ENCODE data around the gene EPS15.
"Not testable (repeated sequence)": the region's sequence is repeated elsewhere in the genome, so short reads cannot be mapped to it uniquely, and the experiment has no call there.

The EPS15 gene

GRCh38 chr1:51464828-51465227 lies 54.2 kb downstream of the EPS15 start:
- no peak for DNase-seq (ENCODE audit: low read depth)

- DNase-seq (ENCODE audit: low read depth) = no peak
Measured at GRCh38 chr1:51463561-51463960, 55.5 kb downstream of the EPS15 start.

GRCh38 chr1:51462289-51462688 lies 56.8 kb downstream of the EPS15 start:
- not testable (repeated sequence) for DNase-seq (ENCODE audit: low read depth)

- DNase-seq (ENCODE audit: low read depth) = no peak
Measured at GRCh38 chr1:51454554-51454953, 64.5 kb downstream of the EPS15 start.

GRCh38 chr1:51453010-51453409 lies 66.1 kb downstream of the EPS15 start:
- no peak for DNase-seq (ENCODE audit: low read depth)

- DNase-seq (ENCODE audit: low read depth) = not testable (repeated sequence)
Measured at GRCh38 chr1:51448844-51449454, 70.1 kb downstream of the EPS15 start.

GRCh38 chr1:51445351-51446090 lies 73.5 kb downstream of the EPS15 start:
- DNase-seq (ENCODE audit: low read depth) = no peak

GRCh38 chr1:51444534-51445192 lies 74.4 kb downstream of the EPS15 start:
- no peak for DNase-seq (ENCODE audit: low read depth)

GRCh38 chr1:51444096-51444495 lies 75.0 kb downstream of the EPS15 start:
- no peak for DNase-seq (ENCODE audit: low read depth)

GRCh38 chr1:51443555-51443954 lies 75.5 kb downstream of the EPS15 start:
- DNase-seq (ENCODE audit: low read depth) = no peak

- no peak for DNase-seq (ENCODE audit: low read depth)
Measured at GRCh38 chr1:51442616-51443015, 76.5 kb downstream of the EPS15 start.

GRCh38 chr1:51442198-51442597 lies 76.9 kb downstream of the EPS15 start:
- DNase-seq (ENCODE audit: low read depth) = no peak

GRCh38 chr1:51439895-51440294 lies 79.2 kb downstream of the EPS15 start:
- no peak for DNase-seq (ENCODE audit: low read depth)

GRCh38 chr1:51439053-51439452 lies 80.0 kb downstream of the EPS15 start:
- no peak for DNase-seq (ENCODE audit: low read depth)

- DNase-seq (ENCODE audit: low read depth) = not testable (repeated sequence)
Measured at GRCh38 chr1:51437391-51437790, 81.7 kb downstream of the EPS15 start.

- DNase-seq (ENCODE audit: low read depth) = no peak
Measured at GRCh38 chr1:51435878-51436277, 83.2 kb downstream of the EPS15 start.

GRCh38 chr1:51433972-51434510 lies 85.0 kb downstream of the EPS15 start:
- no peak for DNase-seq (ENCODE audit: low read depth)

- DNase-seq (ENCODE audit: low read depth) = no peak
Measured at GRCh38 chr1:51433269-51433971, 85.6 kb downstream of the EPS15 start.

GRCh38 chr1:51432146-51432545 lies 86.9 kb downstream of the EPS15 start:
- no peak for DNase-seq (ENCODE audit: low read depth)

GRCh38 chr1:51427438-51427837 lies 91.6 kb downstream of the EPS15 start:
- DNase-seq (ENCODE audit: low read depth) = no peak

- no peak for DNase-seq (ENCODE audit: low read depth)
Measured at GRCh38 chr1:51425955-51426354, 93.1 kb downstream of the EPS15 start.

GRCh38 chr1:51425273-51425672 lies 93.8 kb downstream of the EPS15 start:
- DNase-seq (ENCODE audit: low read depth) = no peak

Data from activated T-helper 9 cell treated with anti-CD3 and anti-CD28 coated beads, Interleukin-2, amount 50 U/mL, for 16 hours (primary cell).